ENCODE results near the gene DST. TPM values are rescaled to one million over a fixed set of nuclear protein-coding genes. Genes with fewer than 3 reads are reported as not detected.
"Not testable (repeated sequence)": the region's sequence is repeated elsewhere in the genome, so short reads cannot be mapped to it uniquely, and the experiment has no call there.

Gene DST
- total RNA-seq, 1 experiment from 2014 or later = 91.9 TPM

- Histone ChIP-seq H3K4me2 (ENCODE audit: insufficient read depth, insufficient read length, low read length) (no peak overlapping the region), H3K9ac (ENCODE audit: extremely low read depth, insufficient read length, low read length) (no peak overlapping the region), H3K27ac (ENCODE audit: insufficient read length, low read depth, low read length) (no peak overlapping the region), H3K4me1 (ENCODE audit: insufficient read depth, low read length) (no peaks in the 10 kb centered on the region), H3K9me3 (ENCODE audit: control insufficient read depth, low read depth, low read length) (no peaks in the 10 kb centered on the region), H3K18ac (ENCODE audit: insufficient read length, low read depth, low read length) (no peak overlapping the region), H2BK20ac (ENCODE audit: low read depth, low read length, poor library complexity, severe bottlenecking) (no peak overlapping the region), H3K4ac (ENCODE audit: low read depth, low read length) (no peak overlapping the region), H4K5ac (ENCODE audit: insufficient read length, low read depth, low read length) (no peak overlapping the region), H3T11ph (ENCODE audit: low read length) (no peak overlapping the region), H2AFZ (ENCODE audit: low read length) (no peak overlapping the region), H3K56ac (ENCODE audit: insufficient read length, low read depth, low read length) (no peak overlapping the region), H2BK5ac (ENCODE audit: insufficient read length, low read length) (no peak overlapping the region), H3K27me3 (ENCODE audit: insufficient read depth, low read length) (no peaks in the 10 kb centered on the region), H2AK5ac (ENCODE audit: insufficient read length, low read length) (no peak overlapping the region), H4K20me1 (ENCODE audit: control insufficient read depth, insufficient read depth, insufficient read length) (no peaks in the 10 kb centered on the region), H3K14ac (ENCODE audit: insufficient read depth, low read length) (no peak overlapping the region), H2BK120ac (ENCODE audit: low read depth, low read length, poor library complexity, severe bottlenecking) (no peak overlapping the region), H2BK12ac (ENCODE audit: insufficient read length, low read depth, low read length) (no peak overlapping the region), H3K79me1 (ENCODE audit: insufficient read depth, low read depth, low read length, poor library complexity, severe bottlenecking) (no peaks in the 10 kb centered on the region), H3K23ac (ENCODE audit: insufficient read length, low read depth, low read length) (no peak overlapping the region), H4K91ac (ENCODE audit: insufficient read length, low read depth, low read length) (no peak overlapping the region), H2BK15ac (ENCODE audit: low read depth, low read length) (no peak overlapping the region), H4K8ac (replicated peaks; ENCODE audit: insufficient read length, low read depth, low read length) (no peak overlapping the region), H3K79me2 (ENCODE audit: insufficient read depth, low read length) (no peaks in the 10 kb centered on the region), H3K23me2 (ENCODE audit: insufficient read length, low read depth, low read length, poor library complexity, severe bottlenecking) (no peaks in the 10 kb centered on the region)
- no CpG with 5 or more reads among the region's 7 CpGs for WGBS (ENCODE audit: extremely low coverage, insufficient read length, low lambda C conversion rate)
- DNase-seq = no peak
- no peaks in the 10 kb centered on the region for H3K4me1 Mint-ChIP-seq
- H3K27ac Mint-ChIP-seq = no peak overlapping the region
- peaks cover 14 to 48% (median 31%) of the 10 kb centered on the region in 3 experiments; a peak in 6 of 7 replicates for H3K36me3 Mint-ChIP-seq (ENCODE audit: insufficient read depth in 1 of 3, low read depth in 3 of 3)
- TF ChIP-seq CTCF (conservative IDR thresholded peaks at IDR 0.05) = no peak
- no peaks in the 10 kb centered on the region for H3K27me3 Mint-ChIP-seq (ENCODE audit: low read depth)
- no peak overlapping the region for H3K4me3 Mint-ChIP-seq
- no peaks in the 10 kb centered on the region for H3K9me3 Mint-ChIP-seq
These were observed 145.4 kb downstream of the DST start for GRCh38 chr6:56497240-56497639.

- not testable (repeated sequence) for H3K9ac ChIP-seq (ENCODE audit: extremely low read depth, insufficient read length, low read length); H3K27ac ChIP-seq (ENCODE audit: insufficient read length, low read depth, low read length); H3K9me3 Mint-ChIP-seq; H2BK12ac ChIP-seq (ENCODE audit: insufficient read length, low read depth, low read length); H3T11ph ChIP-seq (ENCODE audit: low read length); H2AK5ac ChIP-seq (ENCODE audit: insufficient read length, low read length); H3K56ac ChIP-seq (ENCODE audit: insufficient read length, low read depth, low read length); H4K91ac ChIP-seq (ENCODE audit: insufficient read length, low read depth, low read length); H3K27me3 ChIP-seq (ENCODE audit: insufficient read depth, low read length); H3K23ac ChIP-seq (ENCODE audit: insufficient read length, low read depth, low read length); DNase-seq; H3K27ac Mint-ChIP-seq; H3K27me3 Mint-ChIP-seq (ENCODE audit: low read depth); H3K18ac ChIP-seq (ENCODE audit: insufficient read length, low read depth, low read length); H2BK20ac ChIP-seq (ENCODE audit: low read depth, low read length, poor library complexity, severe bottlenecking); H3K4me1 ChIP-seq (ENCODE audit: insufficient read depth, low read length); H3K4ac ChIP-seq (ENCODE audit: low read depth, low read length); H3K4me1 Mint-ChIP-seq; H3K4me2 ChIP-seq (ENCODE audit: insufficient read depth, insufficient read length, low read length); H2BK5ac ChIP-seq (ENCODE audit: insufficient read length, low read length); H3K9me3 ChIP-seq (ENCODE audit: control insufficient read depth, low read depth, low read length); H4K20me1 ChIP-seq (ENCODE audit: control insufficient read depth, insufficient read depth, insufficient read length); H3K23me2 ChIP-seq (ENCODE audit: insufficient read length, low read depth, low read length, poor library complexity, severe bottlenecking); H2AFZ ChIP-seq (ENCODE audit: low read length); H2BK120ac ChIP-seq (ENCODE audit: low read depth, low read length, poor library complexity, severe bottlenecking); H4K5ac ChIP-seq (ENCODE audit: insufficient read length, low read depth, low read length); H3K14ac ChIP-seq (ENCODE audit: insufficient read depth, low read length); H2BK15ac ChIP-seq (ENCODE audit: low read depth, low read length); H3K79me1 ChIP-seq (ENCODE audit: insufficient read depth, low read depth, low read length, poor library complexity, severe bottlenecking); H3K79me2 ChIP-seq (ENCODE audit: insufficient read depth, low read length); H4K8ac ChIP-seq (replicated peaks; ENCODE audit: insufficient read length, low read depth, low read length); H3K4me3 Mint-ChIP-seq
- WGBS (ENCODE audit: extremely low coverage, insufficient read length, low lambda C conversion rate) = no CpG with 5 or more reads among the region's 1 CpG
- H3K36me3 Mint-ChIP-seq (ENCODE audit: insufficient read depth in 1 of 3, low read depth in 3 of 3) = peaks cover 19 to 54% (median 37%) of the 10 kb centered on the region in 3 experiments; a peak in 6 of 7 replicates
These were observed 146.0 kb downstream of the DST start for GRCh38 chr6:56496650-56497049.
